Activated CD4-positive, alpha-beta T cell treated with anti-CD3 and anti-CD28 coated beads, Interleukin-2, amount 50 U/mL, for 1 hour (primary cell): ENCODE data around the gene LRRC73.
"Not testable (repeated sequence)": the region's sequence is repeated elsewhere in the genome, so short reads cannot be mapped to it uniquely, and the experiment has no call there.

Source experiments
- DNase-seq: peaks from one replicate; pipeline ENCODE4 v3.0.0-alpha.2; 2020

Gene LRRC73, protein sequence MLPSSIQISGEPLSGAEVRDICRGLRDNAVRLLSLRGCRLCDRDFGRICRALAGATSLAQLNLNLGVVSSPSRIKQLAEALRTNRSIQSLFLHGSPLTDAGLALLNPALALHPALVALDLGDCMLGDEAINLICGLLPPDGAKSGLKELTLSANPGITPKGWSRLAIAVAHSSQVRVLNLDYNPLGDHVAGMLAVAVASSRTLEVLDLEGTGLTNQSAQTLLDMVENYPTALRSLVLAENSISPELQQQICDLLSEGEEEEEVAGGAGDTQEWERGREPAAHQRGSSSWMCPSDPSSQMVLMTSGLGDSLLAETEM

DNA sequence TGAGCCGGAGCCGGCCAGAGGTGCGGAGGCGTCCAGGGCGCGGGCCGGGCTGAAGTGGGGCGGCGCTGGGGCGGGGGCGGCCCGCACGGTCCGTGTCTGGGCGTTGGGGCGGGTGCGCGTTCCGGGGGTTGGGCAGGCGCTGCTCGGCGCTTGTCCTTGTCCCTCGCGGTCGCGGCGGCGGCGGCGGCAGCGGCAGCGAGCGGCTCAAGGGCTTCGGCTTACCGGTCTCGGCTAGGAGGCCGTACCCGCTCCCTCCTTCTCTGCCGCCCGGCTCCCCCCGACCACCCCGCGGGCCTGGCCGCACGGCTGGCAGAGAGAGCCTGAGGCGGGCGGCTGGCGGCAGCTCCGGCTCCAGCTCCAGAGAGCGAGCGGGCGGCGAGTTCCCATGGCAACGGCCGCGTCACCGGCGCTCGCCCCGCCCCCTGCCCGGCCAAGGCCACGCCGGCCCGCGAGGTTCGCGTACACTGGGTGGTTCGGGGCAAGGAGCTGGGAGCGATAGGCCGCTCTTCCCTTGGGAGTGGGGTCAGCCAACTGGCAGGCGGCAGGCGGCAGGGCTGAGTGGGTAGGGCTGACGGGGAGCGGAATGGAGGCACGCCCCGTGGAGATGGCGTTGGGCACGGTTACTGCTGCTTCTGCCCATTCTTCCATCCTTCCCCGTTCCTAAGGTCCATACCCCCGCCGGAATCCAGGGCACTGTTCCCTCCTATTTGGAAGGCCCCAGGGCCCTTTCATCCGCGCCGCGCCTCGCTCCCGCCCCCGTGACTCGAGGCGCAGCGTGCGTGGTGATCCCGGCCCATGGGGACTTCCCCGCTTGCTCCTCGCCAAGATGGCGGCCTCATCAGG lies at the start of gene LRRC73:
TSS of gene LRRC73 (minus strand) at position 363 of the 843 bp plus-strand sequence. CDS start 561 bp downstream, outside the sequence.
- peak; percentile 74 for DNase-seq

DNA sequence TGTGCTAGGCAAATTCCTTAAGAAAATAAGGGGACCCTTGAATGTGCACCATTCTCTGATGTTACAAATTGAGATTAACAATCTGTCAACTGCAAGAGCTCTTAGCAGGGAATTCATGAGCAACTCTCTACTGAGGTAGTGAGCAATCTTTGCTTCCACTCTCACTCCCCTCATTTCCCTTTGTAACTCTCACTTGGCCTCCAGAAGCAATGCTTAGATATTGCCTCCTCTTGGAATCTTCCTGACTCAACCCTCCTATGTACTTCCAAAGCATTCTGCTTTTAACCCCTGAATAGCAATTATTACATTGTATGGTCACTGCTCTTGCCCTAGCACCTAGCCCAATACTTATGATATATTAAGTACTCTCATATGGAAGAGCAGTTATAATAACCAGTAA lies 49.2 kb upstream of the LRRC73 start:
- no peak for DNase-seq

- DNase-seq = not testable (repeated sequence)
Measured at GRCh38 chr6:43557620-43558019, 47.5 kb upstream of the LRRC73 start.

DNA sequence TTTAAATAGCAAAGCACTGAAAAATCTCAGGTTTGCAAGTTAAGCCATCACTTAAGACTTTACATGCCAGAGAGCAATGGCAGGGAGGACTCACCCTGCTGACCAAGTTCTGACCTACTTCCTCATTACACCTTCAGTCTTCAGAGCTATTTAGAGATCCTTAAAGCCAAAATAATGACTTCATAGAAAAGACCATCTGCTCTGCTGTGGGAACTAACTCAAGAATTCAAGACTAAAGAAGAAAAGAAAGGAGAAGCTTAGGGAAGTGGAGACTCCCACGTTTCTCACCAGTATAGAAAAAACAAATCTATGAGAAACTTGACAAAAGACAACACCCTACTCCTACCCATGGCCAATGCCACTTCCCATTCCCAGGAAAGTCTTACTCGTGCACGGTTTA lies 37.1 kb upstream of the LRRC73 start:
- DNase-seq = no peak

GRCh38 chr6:43544461-43544860 lies 34.3 kb upstream of the LRRC73 start:
- no peak for DNase-seq

DNA sequence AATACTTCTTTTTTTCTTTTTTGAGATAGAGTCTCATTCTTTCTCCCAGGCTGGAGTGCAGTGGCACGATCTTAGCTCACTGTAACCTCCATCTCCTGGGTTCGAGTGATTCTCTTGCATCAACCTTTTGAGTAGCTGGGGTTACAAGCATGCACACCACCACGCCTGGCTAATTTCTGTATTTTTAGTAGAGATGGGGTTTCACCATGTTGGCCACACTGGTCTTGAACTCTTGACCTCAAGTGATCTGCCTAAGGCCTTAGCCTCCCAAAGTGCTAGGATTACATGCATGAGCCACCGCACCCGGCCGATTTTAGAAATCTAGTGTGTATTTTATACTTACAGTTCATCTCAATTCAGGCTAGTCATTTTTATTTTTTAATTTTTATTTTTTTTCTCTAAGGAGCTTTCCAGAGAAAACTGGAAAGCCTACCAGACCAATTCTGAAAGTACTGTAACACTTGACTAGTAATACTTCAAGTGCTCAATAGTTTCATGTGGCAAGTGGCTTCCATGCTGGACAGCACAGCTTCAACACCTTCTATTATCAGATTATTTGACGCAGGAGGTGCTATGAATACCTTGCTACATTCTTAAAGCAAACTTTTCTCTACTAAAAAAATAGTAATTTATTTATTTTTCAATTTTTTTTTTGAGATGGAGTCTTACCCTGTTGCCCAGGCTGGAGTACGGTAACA lies 31.8 kb upstream of the LRRC73 start:
- no peak for DNase-seq

- no peak for DNase-seq
Measured at GRCh38 chr6:43540507-43540906, 30.4 kb upstream of the LRRC73 start.

DNA sequence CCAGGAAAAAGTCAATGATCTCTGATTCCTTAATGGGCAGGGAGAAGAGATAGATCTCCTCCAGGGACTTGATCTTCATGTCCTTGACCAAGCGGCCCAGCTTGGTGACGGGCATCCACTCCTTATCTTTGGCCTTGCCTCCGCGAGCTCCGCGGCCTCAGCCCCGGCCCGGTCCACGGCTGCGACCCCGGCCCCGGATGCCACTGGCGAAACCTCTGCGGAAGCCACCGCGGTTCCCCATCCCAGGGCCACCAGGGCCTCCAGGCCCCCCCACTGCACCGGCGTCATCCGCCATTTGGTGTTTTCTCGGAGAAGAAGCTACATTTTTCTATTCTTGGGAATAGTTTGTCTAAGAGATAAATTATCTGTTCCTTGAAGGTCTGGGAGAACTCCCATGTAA lies 29.3 kb upstream of the LRRC73 start:
- DNase-seq = not testable (repeated sequence)

GRCh38 chr6:43538986-43539385 lies 28.8 kb upstream of the LRRC73 start:
- not testable (repeated sequence) for DNase-seq

DNA sequence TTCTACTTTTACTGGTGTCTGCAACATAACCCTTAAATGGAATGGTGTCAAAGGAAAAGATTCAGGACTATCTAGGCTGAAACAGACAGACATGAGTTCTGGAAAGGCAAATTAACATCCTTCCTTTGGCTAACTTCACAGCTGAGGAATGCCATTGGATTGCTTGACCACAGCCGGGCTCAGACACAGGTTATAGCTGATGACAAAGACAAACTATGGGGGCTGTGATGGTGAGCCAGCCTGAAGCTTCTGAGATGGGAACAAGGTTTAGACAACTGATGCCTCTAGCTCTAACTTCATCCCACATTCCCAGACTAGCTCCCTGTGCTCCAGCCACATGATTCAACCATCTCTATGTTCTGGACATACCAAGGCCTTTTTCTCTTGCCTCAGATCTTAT lies 22.1 kb upstream of the LRRC73 start:
- DNase-seq = no peak

GRCh38 chr6:43524483-43524961 lies 14.4 kb upstream of the LRRC73 start:
- DNase-seq = no peak

- DNase-seq = no peak
Measured at GRCh38 chr6:43523284-43523683, 13.1 kb upstream of the LRRC73 start.

DNA sequence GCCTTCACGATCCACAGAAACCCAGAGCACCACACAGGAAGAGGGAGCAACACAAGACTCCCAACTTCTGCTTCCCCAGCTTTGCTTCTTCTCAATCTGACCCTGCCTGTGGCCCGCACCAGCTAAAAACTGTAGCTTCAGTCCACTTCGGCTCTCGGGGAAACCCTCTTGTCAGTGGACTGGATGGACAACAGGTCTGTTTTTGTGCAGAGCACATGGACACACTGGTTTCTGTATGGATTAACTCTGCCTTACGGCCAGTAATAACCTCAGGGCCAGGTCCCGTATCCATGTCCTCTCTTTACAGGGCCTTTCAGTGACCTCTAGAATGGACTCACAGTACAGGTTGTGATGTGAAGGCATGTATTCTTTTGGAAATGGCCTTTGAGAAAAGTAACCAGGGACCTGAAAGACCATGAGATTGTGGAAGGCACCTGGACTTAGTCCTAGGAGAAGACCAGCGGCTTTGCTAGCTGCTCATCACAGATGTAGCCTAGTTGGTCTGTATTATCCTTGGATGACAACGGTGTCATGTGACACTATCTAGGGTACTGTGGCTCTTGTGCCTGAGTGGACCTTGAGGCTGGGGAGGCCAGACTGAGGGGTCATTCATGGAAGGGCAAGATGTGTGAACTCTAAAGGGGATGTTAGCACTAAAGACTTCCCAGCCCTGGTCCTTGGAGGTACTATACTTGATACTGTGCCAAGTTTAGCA lies 12.6 kb upstream of the LRRC73 start:
- DNase-seq = no peak

DNA sequence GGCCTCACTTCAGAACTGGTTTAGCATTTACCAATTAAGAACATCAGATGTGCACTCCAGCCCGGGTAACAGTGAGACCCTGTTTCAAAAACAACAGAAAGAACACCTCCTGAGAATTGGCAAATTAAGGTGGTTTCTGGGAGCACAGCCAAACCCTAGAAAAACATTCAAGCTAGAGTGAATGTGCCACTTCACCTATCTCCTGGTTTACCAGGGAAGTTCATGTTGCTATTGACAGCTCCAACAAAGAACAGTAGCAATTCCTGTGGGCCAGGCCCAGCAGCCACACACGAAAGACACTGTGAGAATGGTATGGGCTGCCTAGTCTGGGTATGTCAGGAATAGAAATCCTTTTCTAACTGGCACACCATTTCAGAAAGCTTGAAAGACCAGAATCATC lies 11.7 kb upstream of the LRRC73 start:
- no peak for DNase-seq

- DNase-seq = no peak
Measured at GRCh38 chr6:43520097-43520496, 10.0 kb upstream of the LRRC73 start.

DNA sequence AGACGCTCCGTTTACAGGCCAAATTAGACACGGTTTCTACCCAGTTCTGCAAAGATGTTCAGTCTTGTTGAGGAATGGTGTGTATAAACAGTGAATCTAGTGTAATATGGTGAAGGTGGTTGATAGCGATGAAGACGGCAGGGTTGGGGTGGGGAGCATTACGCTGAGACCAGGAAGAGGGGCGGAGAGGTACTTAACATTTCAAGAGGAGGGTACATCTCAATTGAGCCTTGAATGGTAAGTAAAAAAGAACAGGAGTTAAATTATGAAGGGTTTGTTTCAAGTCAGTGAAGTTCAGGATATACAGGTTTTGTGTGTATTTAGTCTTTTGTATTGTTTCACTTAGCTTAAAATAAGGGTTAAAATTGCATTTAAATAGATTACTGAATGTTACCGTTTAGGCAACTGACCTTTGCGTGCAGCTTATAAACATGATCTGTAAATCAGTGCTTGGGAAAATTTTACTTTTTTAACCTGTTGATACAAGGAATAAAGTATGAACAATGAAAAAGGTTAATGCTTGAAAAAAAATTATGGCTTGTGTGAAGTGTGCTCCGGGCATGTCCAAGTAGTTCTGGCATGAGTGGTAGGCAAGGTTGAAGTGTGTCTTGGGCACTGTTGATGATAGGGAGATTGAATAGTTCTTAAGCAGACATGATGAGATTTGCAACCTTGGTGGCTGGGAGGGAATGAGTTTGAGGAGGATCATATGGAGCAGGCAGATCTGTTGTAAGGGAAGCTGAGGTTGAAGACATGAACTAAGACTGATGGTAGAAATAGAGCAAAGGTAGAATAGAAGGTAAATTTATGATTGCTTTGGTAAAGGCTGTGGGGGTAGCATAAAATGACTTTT lies 7.6 kb upstream of the LRRC73 start:
- DNase-seq = no peak

GRCh38 chr6:43516697-43517504 lies 6.8 kb upstream of the LRRC73 start, which contains the start of the genes POLR1C and YIPF3:
TSS of gene POLR1C (plus strand) at chr6:43517089. CDS start at chr6:43517110, 21 bp downstream.
TSS of gene YIPF3 (minus strand) at chr6:43516926. CDS start at chr6:43516807, 119 bp downstream.
- peak; percentile 95 for DNase-seq

DNA sequence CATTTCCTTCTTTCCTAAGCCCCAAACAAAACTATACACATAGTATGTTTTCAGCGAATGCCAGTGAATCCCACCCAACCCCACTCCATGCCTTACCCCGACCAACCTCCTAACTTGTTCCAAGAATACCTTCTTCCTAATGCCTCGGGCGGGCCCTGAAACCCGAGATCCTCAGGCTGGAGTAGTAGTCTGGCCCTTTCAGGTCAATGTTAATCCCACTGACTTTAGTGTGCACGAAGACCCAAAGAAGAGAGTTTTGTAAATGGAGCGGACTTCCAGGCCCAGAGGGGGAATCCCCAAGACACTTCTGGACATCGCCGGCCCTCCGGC lies 6.2 kb upstream of the LRRC73 start:
- no peak for DNase-seq

GRCh38 chr6:43515808-43516207 lies 5.7 kb upstream of the LRRC73 start:
- DNase-seq = no peak

GRCh38 chr6:43511824-43512415 lies 1.8 kb upstream of the LRRC73 start:
- DNase-seq = no peak

DNA sequence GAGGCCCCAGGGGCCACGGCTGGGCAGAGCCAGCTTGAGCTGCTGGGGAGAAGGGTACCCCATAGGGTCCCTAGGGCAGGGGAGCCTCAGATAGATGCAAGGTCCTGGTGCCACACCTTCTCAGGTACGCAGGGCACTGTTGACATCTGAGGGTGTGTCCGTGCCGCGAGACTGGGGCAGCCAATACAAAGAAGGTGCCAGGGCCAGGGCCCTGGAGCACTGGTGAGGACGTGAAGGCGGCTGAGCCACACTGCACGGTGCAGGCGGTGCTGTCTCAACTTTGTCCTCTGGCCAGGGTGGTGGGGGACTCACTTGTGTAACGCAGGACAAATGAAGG lies 649 bp upstream of the LRRC73 start:
- no peak for DNase-seq
